DMS153 treated with DMSO at 0.1 percent for 48 hours (cell line): Measurements from ENCODE around the gene GPR39.

Experiments used
- DNase-seq: peaks from one replicate; lab custom pipeline; 2025; ENCODE audit not compliant: unreplicated experiment; lab: John Stamatoyannopoulos, UW

The GPR39 gene

DNA sequence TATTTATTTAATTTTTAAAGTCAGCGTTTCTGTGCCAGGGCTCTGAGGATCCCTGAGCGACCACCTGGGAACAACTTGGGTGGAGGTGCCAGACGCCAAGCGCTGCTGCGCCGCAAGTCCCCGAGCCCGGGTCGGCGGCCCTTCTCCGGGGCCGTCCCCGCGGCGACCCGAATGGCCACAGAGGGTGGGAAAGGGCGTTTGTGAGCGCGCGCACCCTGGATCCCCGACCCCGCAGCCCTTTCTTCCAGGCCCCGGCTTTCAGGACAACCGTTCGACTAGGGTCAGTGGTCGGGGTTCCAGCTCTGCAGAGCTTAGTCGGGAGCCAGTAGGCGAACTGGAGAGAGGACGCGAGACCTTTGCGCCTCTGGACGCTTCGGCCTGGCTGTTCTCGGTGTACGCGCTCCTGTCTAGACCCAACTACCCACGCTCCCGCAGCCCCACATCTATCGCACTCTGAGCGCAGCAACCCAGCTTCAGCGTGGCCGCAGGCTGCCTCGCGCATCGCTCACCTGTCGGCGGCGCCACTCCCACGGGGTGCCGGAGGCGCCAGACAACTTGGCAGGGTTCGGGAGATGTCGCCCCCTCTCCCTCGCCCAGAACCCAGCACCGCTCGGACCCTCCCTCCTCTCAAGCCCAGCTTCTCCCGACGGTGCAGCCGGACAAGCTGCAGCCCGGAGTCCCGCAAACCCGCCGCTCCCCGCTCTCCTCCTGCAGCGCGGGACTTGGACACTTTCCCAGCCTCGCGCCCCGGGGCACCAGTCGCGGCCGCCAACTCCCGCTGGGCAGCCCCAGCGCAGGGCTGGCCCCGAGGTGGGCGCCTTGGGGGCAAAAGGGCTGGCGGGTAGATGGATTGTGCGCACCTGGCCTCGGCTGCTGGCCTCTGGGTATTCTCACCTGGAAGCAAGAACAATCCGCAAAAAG lies 252.6 kb downstream of the GPR39 start:
- DNase-seq = no peak

DNA sequence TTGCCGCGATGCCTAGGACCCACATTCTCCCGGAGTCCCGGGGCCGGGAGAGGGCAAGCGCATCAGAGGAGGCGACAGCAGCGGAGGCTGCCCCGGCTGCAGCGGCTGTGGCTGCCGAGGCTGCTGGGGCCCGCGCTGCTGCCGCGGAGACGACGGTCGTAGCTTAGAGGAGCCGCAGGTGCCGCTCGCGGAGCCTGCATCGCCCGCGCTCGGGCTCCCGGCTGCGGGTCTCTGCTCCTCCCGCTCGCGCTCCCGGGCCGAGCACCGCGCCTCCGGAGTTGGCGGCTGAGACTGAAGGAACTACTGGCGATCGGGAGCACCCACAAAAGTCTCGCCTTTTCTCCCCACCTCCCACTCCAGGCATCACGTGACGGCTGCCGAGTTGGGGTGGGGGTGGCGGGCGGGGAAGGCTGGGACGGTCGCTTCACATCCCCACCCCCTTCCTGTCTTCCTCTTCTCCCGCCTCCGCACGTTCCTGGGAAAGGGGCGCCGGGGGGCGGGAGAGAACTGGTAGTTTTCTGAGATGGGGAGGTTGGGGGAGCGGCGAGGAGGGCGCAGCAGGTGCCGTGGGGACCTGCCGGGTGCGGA lies 253.4 kb downstream of the GPR39 start, which contains the start of gene LYPD1:
TSS of gene LYPD1 (minus strand) at position 298 of the 588 bp plus-strand sequence. CDS start at position 25, 273 bp downstream.
- DNase-seq = no peak

DNA sequence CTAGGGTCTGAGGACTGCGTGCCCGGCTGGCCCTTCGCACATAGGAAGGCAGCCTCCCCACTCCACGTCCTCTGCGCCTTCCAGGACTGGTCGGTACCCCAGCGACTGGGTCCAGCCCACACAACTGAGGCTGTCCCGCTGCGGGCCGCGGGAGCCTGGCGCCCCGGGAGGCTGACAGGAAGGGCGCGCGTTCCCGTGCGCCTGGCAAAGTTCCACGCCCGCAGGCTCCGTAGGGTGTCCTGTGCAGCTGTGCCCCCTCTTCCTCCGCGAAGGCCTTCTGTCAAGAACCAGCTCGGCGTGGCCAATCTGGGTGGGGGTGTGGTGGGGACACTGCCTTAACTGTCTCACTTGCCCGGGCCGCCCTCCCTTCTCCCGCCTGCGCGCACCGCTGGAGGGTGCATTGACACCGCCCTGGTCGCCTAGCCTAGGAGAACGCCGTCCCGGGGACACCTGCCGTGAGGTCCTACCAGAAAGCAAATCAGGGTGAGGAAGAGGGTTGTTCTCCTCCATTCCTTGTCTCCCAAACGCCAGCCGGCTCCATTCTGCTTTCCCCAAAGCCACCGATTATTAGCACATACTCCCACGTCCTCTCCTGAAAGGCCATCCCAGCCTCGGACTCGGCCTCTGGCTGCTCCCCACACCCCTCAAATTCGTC lies 254.0 kb downstream of the GPR39 start:
- DNase-seq = no peak

DNA sequence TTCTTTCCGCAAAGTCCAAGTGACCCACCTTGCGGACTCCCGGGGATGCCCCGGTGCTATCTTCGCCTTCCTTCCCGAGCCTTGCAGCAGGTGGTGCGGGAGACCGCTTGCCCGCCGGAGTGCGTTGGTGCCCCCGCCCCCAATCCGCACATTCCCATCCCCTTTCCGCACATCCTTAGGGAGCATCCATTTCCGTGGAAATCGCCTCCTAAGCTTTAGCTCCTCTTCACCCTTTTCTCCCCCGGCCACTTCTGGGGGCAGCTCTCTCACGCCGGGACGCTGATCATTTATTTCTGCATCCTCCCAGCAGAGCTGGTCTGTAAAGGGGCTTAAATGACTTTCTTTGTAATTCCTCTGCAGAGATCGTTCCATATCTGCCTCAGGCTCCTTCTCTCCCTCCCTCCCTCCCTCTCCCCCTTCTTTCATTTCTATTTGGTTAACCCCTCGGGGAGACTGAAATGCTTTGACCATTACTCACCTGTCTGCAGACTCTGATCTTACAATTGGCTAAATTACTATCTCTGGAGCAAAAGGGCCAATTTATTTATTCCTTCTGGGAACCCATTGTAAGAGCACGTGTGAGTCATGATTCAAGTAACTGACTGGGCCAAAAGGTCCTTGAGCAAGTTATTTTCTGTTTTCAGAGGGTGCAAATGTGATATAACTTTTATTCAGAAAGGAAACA lies 254.7 kb downstream of the GPR39 start:
- no peak for DNase-seq

DNA sequence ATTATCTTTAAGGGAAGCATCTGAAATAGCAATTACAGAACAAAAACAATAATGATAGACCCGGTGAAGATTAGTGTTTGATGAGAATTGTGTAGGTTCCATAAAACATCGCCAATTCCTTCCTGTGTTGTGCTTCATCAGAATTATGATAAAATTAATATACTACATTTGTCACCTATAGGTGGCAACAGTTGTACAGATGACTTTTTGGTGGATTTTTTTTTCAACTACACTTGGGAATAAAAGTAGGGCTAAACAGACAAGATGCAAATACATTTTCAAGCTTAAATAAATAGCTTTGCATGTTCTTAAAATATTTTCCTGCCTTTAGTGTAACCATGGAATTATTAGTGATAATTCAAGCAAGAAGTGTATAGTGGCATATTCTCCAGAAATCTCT lies 260.4 kb downstream of the GPR39 start:
- DNase-seq = no peak

DNA sequence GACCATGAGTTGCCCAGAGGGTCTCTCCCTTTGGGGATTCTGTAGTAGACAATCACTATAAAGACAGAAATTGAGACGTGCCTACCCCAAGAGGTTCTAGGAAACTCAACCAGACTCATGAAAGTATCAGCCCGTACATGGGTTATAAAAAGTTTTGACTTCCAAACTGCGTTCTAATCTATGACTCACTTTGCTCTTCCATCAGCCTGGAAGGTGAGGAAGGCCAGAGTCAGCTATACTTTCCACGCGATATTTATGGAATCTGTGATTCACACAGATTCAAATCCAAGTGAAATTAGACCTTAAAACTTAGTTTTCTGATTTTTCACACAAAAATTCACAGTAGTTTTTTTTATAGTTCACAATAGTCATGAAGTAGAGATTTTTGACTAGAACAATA lies 261.1 kb downstream of the GPR39 start:
- DNase-seq = no peak

DNA sequence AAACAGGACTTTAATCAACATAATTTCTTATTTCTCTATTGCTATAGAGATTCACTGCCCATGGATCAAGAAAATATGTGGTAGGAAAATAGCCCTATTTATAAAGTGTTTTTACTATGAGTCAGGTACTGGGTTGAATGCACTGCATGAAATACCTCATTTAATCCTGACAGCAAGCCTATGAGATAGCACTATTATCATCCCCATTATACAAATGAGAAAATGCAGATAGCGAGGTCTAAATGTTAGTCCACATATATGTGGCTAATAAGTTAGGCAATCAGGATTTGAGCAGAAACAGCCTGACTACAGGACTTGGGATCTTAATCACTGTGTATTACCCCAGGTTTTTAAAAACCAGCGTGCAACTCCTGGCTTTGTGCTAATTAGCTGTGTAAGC lies 261.9 kb downstream of the GPR39 start:
- no peak for DNase-seq

DNA sequence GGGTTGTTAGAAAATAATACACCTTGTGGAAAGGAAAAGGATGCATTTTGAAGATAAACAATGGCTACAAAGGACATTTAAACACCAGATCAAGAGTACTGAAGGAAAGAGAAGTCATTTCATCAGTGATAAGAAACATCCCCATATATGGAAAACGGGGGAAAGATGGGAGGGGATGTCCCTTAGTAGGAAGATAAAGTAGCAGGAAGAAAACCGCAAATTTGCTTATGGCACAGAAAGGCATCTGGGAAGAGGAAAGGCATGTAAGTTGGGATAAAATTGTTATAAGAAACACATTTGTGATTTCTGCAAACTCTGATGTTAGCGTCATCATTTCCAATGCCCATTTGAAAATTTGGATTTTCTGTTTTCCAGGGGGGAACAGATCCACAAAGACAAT lies 263.9 kb downstream of the GPR39 start:
- DNase-seq = no peak

DNA sequence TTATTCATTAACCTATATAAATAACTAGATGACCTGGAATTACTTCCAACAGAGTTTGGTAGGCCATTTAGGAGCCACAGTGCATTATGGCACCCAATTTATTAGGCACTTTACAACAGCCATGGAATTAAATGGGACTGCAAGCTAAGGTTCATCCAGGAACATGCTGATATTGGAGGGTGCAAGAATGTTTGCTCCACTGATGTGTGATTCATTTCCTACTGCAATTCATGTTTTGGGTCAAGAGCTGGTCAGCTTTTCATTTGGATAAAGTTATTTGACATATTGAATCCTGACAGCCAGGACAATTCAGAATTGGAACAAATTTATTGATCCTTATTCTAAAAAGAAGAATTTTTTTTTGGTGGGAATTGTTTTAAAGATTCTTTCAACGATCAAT lies 265.2 kb downstream of the GPR39 start:
- DNase-seq = no peak

DNA sequence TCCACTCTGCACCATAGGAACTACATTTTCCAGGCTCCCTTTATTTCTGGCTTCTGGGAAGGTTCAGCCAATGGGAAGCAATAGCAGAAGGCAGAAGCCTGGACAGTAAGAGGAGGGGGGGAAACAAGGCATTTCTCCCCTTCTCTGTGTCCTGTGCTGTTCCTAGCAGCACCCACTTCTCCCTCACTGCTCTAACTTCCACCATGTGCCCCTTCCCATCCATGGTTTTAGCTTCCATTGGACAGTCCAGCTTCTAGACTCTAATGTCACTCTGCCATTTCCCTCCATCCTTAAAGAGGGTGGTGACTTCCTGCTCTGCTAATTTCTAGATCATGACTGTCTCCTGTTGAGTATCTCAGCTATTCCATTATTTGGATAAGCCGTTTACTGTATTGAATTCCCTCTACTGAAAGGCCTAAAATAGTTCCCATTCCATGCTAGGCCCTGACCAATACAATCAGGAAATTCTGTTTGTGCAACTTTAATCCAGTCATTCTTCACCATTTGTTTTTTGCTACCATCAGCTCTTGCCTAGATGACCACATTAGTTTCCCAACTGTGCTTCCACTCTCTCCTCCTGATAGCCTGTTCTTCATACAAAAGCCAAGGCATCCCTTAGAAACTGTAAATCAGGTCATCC lies 274.2 kb downstream of the GPR39 start:
- no peak for DNase-seq

DNA sequence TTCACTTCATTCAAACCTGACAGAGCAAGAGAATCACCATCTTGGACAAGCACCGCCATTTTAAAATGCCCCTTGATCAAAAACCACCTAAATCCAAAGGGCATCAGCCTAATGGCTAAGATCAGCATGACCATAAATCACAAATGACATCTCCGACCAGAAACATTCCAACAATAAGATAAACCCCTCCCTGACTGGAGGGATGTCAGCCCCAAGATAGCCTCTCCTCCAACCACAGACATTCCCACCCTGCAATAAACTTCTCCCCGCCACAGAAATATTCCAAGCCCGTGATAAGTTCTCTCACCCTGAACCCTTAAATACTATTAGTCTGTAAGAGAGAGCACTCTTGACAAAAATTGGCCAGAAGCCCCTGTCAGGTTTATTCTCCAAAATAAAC lies 275.0 kb downstream of the GPR39 start:
- no peak for DNase-seq

DNA sequence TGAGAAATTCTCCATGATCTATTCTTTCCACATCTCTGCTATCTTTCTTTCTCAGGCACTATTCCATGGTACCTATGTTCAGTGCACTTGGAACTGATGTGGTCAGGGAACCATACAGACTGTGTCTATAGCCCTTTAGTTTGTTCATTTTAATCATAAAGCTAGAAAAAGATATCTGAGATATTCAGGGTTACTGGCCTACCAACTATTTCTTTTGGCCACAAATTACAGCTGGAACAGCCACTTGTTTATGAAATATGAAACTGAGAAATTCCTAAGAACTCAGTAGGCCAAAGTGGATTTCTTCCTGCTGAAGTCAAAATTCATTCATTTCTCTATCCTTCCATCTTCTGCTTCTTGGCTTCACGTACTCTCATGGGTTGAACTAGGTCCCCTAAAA lies 276.2 kb downstream of the GPR39 start:
- no peak for DNase-seq
